Epithelial cell of esophagus (primary cell): ENCODE results near the gene EPHB3.

Experiments used
- DNase-seq: peaks from one replicate; pipeline ENCODE4 v3.0.0; 2010; ENCODE audit warnings: low read depth
- H3K4me3 ChIP-seq: 2 replicates; pipeline ENCODE4 v1.5.1; 2011; ENCODE audit warnings: mild to moderate bottlenecking, low read length, control low read depth
- CTCF ChIP-seq: IDR thresholded peaks from 2 replicates; pipeline ENCODE4 v1.5.1; 2011; ENCODE audit warnings: low read depth, mild to moderate bottlenecking, low read length, control low read depth, inconsistent platforms; ENCODE audit not compliant: insufficient read depth; ENCODE audit errors: missing control alignments

Gene EPHB3

GRCh38 chr3:184601576-184602371 is 40.2 kb downstream of the EPHB3 start:
- peak overlapping the region; percentile 0 for H3K4me3 ChIP-seq
- DNase-seq = no peak
- no peak for TF ChIP-seq CTCF

- TF ChIP-seq CTCF = no peak
- no peak overlapping the region for H3K4me3 ChIP-seq
- DNase-seq = no peak
These were observed 41.0 kb downstream of the EPHB3 start for GRCh38 chr3:184602372-184603150.

GRCh38 chr3:184603151-184604030 is 41.8 kb downstream of the EPHB3 start:
- TF ChIP-seq CTCF = no peak
- no peak for DNase-seq
- H3K4me3 ChIP-seq = no peak overlapping the region

- H3K4me3 ChIP-seq = peak overlapping the region; percentile 18
- DNase-seq = no peak
- TF ChIP-seq CTCF = no peak
These were observed 42.5 kb downstream of the EPHB3 start for GRCh38 chr3:184604039-184604601.

GRCh38 chr3:184604615-184605290 is 43.2 kb downstream of the EPHB3 start:
- no peak overlapping the region for H3K4me3 ChIP-seq
- DNase-seq = no peak
- TF ChIP-seq CTCF = no peak

GRCh38 chr3:184608209-184608608 is 46.6 kb downstream of the EPHB3 start:
- H3K4me3 ChIP-seq = no peak overlapping the region
- no peak for TF ChIP-seq CTCF
- no peak for DNase-seq
